SU-DHL-6 (cell line): ENCODE measurements around the gene CDH13.

Experiments used
- EZH2phosphoT487 ChIP-seq: fragments of 200-600 bp; sonication (generic), shearing (Covaris generic); conservative IDR thresholded peaks from 2 replicates; pipeline ENCODE4 v1.6.1; 2018; ENCODE audit warnings: mild to moderate bottlenecking, antibody characterized with exemption, low read length, moderate library complexity, mixed read lengths
- TF ChIP-seq, protein P1 (sequence below): fragments of 200-600 bp; sonication (generic); IDR thresholded peaks from one replicate; pipeline ENCODE4 v1.5.1; 2017; ENCODE audit warnings: antibody characterized with exemption, mild to moderate bottlenecking, low read length, moderate library complexity; ENCODE audit not compliant: insufficient read depth, poor library complexity, severe bottlenecking

DNA sequence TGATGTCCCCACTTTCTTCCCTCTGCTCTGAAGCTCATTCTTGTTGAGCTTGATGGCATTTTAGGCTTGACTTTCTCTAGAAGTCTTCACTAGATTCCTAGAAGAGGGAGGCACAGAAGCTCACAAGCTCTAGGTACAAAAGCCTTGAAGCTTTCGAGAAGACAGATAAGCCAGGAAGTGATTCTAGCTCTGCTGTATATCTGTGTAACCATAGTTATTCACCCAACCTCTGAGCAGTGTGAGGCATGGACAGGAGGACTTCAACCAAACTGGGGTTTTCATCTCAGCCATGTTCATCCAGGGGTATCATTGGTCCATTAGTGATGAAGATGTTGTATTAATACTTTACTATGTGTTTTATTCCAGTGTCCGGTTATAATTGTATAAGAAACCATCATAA lies 299.7 kb downstream of the CDH13 start:
- TF ChIP-seq, protein P1, sequence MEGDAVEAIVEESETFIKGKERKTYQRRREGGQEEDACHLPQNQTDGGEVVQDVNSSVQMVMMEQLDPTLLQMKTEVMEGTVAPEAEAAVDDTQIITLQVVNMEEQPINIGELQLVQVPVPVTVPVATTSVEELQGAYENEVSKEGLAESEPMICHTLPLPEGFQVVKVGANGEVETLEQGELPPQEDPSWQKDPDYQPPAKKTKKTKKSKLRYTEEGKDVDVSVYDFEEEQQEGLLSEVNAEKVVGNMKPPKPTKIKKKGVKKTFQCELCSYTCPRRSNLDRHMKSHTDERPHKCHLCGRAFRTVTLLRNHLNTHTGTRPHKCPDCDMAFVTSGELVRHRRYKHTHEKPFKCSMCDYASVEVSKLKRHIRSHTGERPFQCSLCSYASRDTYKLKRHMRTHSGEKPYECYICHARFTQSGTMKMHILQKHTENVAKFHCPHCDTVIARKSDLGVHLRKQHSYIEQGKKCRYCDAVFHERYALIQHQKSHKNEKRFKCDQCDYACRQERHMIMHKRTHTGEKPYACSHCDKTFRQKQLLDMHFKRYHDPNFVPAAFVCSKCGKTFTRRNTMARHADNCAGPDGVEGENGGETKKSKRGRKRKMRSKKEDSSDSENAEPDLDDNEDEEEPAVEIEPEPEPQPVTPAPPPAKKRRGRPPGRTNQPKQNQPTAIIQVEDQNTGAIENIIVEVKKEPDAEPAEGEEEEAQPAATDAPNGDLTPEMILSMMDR = no peak
- TF ChIP-seq EZH2phosphoT487 = no peak
